MM.1S (cell line): ENCODE measurements around the gene RASGRF2.

Source experiments
- DNase-seq: peaks from one replicate; pipeline ENCODE4 v3.0.0-alpha.2; 2015
- H2AFZ ChIP-seq: fragments of 300-600 bp; sonication (generic); 2 replicates; pipeline ENCODE4 v1.6.0; 2016; ENCODE audit warnings: antibody characterized with exemption, low read length
- H3F3A ChIP-seq: fragments of 300-600 bp; sonication (generic); 2 replicates; pipeline ENCODE4 v1.6.1; 2016; ENCODE audit warnings: mild to moderate bottlenecking, antibody characterized with exemption, low read length, moderate library complexity, mixed read lengths; ENCODE audit not compliant: insufficient read depth
- H3K27ac ChIP-seq: fragments of 300-600 bp; sonication (generic); 2 replicates; pipeline ENCODE4 v1.5.1; 2016; ENCODE audit warnings: mild to moderate bottlenecking, low read length
- H3K27me3 ChIP-seq: fragments of 300-600 bp; sonication (generic); replicated peaks from 2 replicates; pipeline ENCODE4 v1.6.0; 2016; ENCODE audit warnings: low read length; ENCODE audit not compliant: insufficient read depth
- H3K36me3 ChIP-seq: fragments of 300-600 bp; sonication (generic); replicated peaks from 2 replicates; pipeline ENCODE4 v1.6.1; 2016; ENCODE audit warnings: mild to moderate bottlenecking, low read length, mixed read lengths; ENCODE audit not compliant: insufficient read depth
- H3K4me1 ChIP-seq: fragments of 300-600 bp; sonication (generic); 2 replicates; pipeline ENCODE4 v1.6.1; 2016; ENCODE audit warnings: low read length, mixed read lengths
- H3K4me2 ChIP-seq: fragments of 300-600 bp; sonication (generic); 2 replicates; pipeline ENCODE4 v1.6.0; 2016; ENCODE audit warnings: low read depth, low read length
- H3K4me3 ChIP-seq: fragments of 300-600 bp; sonication (generic); 2 replicates; pipeline ENCODE4 v1.5.1; 2016; ENCODE audit warnings: low read length, mixed read lengths
- H3K79me2 ChIP-seq: fragments of 300-600 bp; sonication (generic); 2 replicates; pipeline ENCODE4 v1.6.1; 2016; ENCODE audit warnings: mixed run types, low read length, mixed read lengths
- H3K9ac ChIP-seq: fragments of 300-600 bp; sonication (generic); 2 replicates; pipeline ENCODE4 v1.6.1; 2016; ENCODE audit warnings: low read length, mixed read lengths
- H3K9me2 ChIP-seq: fragments of 300-600 bp; sonication (generic); replicated peaks from 2 replicates; pipeline ENCODE4 v1.6.1; 2016; ENCODE audit warnings: mild to moderate bottlenecking, low read length, mixed read lengths; ENCODE audit not compliant: insufficient read depth
- H3K9me3 ChIP-seq: fragments of 300-600 bp; sonication (generic); replicated peaks from 2 replicates; pipeline ENCODE4 v1.6.1; 2016; ENCODE audit warnings: mild to moderate bottlenecking, low read length, mixed read lengths; ENCODE audit not compliant: insufficient read depth
- H4K20me1 ChIP-seq: fragments of 300-600 bp; sonication (generic); 2 replicates; pipeline ENCODE4 v1.6.1; 2016; ENCODE audit warnings: mild to moderate bottlenecking, low read length, moderate library complexity, mixed read lengths; ENCODE audit not compliant: insufficient read depth
- EZH2 ChIP-seq: fragments of 300-600 bp; sonication (generic); optimal IDR thresholded peaks from 2 replicates; pipeline ENCODE3; 2017; ENCODE audit warnings: low read depth, mild to moderate bottlenecking, antibody characterized with exemption, low read length, mixed read lengths
- EZH2phosphoT487 ChIP-seq: fragments of 300-600 bp; sonication (generic); IDR thresholded peaks from 2 replicates; pipeline ENCODE4 v1.6.1; 2018; ENCODE audit warnings: antibody characterized with exemption, low read length
- TF ChIP-seq, protein P1 (sequence below): fragments of 300-600 bp; sonication (generic); IDR thresholded peaks from 2 replicates; pipeline ENCODE4 v1.5.1; 2016; ENCODE audit warnings: antibody characterized with exemption, low read length, mixed read lengths

RASGRF2 gene

DNA sequence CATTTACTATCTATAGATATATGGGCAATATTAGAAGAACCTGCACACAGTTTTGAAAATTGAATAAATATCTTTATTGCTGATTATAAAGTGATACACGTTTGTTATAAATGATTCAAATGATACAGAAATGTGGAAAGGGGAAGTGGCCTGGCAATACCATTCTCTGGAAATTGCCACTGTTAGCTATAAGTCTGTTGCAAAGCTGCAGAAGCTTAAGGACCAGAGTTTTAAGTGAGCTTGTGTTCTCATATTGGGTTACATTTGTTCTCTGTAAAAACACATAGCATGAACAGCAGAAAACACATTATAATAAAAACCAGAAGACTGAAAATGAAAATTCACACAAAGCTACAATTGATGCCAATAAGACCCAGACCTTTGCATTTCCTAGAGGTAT lies 59.6 kb downstream of the RASGRF2 start:
- no peak overlapping the region for H3K4me3 ChIP-seq
- no peaks in the 10 kb centered on the region for H4K20me1 ChIP-seq
- H3K4me2 ChIP-seq, result no peak overlapping the region
- no peaks in the 10 kb centered on the region for H3K79me2 ChIP-seq
- H3K9me3 ChIP-seq, result no peaks in the 10 kb centered on the region
- H3K9ac ChIP-seq, result no peak overlapping the region
- DNase-seq, result no peak
- H3K4me1 ChIP-seq, result no peaks in the 10 kb centered on the region
- H3K27ac ChIP-seq, result no peak overlapping the region
- TF ChIP-seq, protein P1, sequence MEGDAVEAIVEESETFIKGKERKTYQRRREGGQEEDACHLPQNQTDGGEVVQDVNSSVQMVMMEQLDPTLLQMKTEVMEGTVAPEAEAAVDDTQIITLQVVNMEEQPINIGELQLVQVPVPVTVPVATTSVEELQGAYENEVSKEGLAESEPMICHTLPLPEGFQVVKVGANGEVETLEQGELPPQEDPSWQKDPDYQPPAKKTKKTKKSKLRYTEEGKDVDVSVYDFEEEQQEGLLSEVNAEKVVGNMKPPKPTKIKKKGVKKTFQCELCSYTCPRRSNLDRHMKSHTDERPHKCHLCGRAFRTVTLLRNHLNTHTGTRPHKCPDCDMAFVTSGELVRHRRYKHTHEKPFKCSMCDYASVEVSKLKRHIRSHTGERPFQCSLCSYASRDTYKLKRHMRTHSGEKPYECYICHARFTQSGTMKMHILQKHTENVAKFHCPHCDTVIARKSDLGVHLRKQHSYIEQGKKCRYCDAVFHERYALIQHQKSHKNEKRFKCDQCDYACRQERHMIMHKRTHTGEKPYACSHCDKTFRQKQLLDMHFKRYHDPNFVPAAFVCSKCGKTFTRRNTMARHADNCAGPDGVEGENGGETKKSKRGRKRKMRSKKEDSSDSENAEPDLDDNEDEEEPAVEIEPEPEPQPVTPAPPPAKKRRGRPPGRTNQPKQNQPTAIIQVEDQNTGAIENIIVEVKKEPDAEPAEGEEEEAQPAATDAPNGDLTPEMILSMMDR, result no peak
- TF ChIP-seq EZH2phosphoT487, result no peak
- no peak for TF ChIP-seq EZH2
- no peaks in the 10 kb centered on the region for H3F3A ChIP-seq
- H3K36me3 ChIP-seq, result no peaks in the 10 kb centered on the region
- H2AFZ ChIP-seq, result no peak overlapping the region
- H3K27me3 ChIP-seq, result no peaks in the 10 kb centered on the region
- no peaks in the 10 kb centered on the region for H3K9me2 ChIP-seq

DNA sequence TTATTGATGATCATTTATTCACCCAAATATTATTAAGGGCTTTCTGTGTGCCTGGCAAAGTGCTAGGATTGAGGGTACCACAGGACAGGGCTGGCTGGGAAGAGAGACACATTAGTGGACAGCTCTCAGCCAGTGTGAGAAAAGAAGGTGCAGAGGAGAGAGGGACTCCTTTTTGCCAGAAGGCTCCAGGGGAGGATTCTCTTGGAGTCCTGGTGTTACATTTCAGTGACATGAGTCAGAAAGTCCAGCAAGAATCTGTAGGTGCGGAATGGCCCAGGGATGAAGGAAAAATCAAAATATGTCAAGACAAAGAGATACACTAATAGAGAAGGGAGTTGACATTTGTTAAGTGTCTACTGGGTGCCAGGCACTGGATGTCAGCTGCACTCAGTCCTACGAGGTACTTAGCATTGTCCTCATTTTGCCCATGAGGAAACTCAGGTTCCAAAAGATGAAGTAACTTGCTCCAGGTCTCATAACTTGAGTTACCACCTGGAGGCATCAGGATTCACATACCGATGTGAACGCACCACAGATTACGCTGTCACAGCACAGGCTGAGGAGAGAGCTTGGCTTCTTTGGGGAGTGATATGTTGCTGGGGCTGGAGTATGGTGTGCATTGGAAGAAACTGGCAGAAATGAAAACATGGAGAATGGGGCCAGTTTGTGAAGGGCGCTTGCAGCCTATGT lies 60.5 kb downstream of the RASGRF2 start:
- no peak overlapping the region for H3K9ac ChIP-seq

DNA sequence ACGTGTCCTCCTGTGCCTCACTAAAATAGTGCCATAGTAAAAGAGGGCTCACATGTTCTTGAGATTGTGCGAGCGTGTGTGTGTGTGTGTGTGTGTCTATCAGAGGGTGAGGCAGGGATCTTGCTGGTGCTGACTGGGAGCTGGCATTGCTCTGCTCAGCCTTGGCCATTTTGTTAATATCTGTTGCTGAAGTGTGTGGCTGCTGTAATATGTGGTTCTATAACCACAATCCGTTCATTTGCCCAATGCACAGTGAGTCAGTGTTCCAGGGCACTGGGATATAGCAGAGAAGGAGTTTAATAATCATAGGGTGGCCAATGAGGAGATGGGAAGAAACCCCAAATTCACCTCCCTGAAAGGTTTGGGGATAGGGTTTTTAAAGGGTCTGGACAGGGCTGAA lies 61.3 kb downstream of the RASGRF2 start:
- Histone ChIP-seq H3K4me3 (no peak overlapping the region), H3K4me1 (no peaks in the 10 kb centered on the region), H3F3A (no peaks in the 10 kb centered on the region), H2AFZ (no peak overlapping the region), H3K36me3 (no peaks in the 10 kb centered on the region), H3K27ac (no peak overlapping the region), H3K79me2 (no peaks in the 10 kb centered on the region), H3K9me3 (no peaks in the 10 kb centered on the region), H3K9me2 (no peaks in the 10 kb centered on the region), H3K9ac (no peak overlapping the region), H3K4me2 (no peak overlapping the region), H4K20me1 (no peaks in the 10 kb centered on the region), H3K27me3 (no peaks in the 10 kb centered on the region)
- DNase-seq, result no peak
- TF ChIP-seq EZH2phosphoT487 (no peak), EZH2 (no peak)
- TF ChIP-seq, protein P1, result no peak

More for the DNA sequence above, 60.5 kb downstream of the RASGRF2 start:
- Histone ChIP-seq H3F3A (no peaks in the 10 kb centered on the region), H3K4me1 (no peaks in the 10 kb centered on the region), H3K4me2 (no peak overlapping the region), H3K27ac (no peak overlapping the region), H3K36me3 (no peaks in the 10 kb centered on the region), H3K9me3 (no peaks in the 10 kb centered on the region), H3K79me2 (no peaks in the 10 kb centered on the region), H4K20me1 (no peaks in the 10 kb centered on the region), H3K9me2 (no peaks in the 10 kb centered on the region), H3K4me3 (no peak overlapping the region), H2AFZ (no peak overlapping the region), H3K27me3 (no peaks in the 10 kb centered on the region)
- DNase-seq, result no peak
- TF ChIP-seq EZH2 (no peak), EZH2phosphoT487 (no peak)
- TF ChIP-seq, protein P1, result no peak
